ENCODE data around the gene GNG3.
"Not testable (repeated sequence)": the region's sequence is repeated elsewhere in the genome, so short reads cannot be mapped to it uniquely, and the experiment has no call there.

- not testable (repeated sequence) for TF ChIP-seq CTCF (IDR thresholded peaks at IDR 0.05; ENCODE audit: poor library complexity); EZH2 (IDR thresholded peaks at IDR 0.05; ENCODE audit: borderline replicate concordance)
Measured at GRCh38 chr11:62675415-62675814, 32.1 kb upstream of the GNG3 start.
